HFFc6 (cell line): Measurements from ENCODE around the gene ADGRB3. TPM values are rescaled to one million over a fixed set of nuclear protein-coding genes. Genes with fewer than 3 reads are reported as not detected.
"Not testable (repeated sequence)": the region's sequence is repeated elsewhere in the genome, so short reads cannot be mapped to it uniquely, and the experiment has no call there.

Source experiments
- DNase-seq: peaks from one replicate; pipeline ENCODE4 v3.0.0-alpha.2; 2018
- H3K27ac Mint-ChIP-seq: 2 replicates; pipeline ENCODE4 v1.8.0; 2020; ENCODE audit warnings: mild to moderate bottlenecking, mixed read lengths
- H3K27me3 Mint-ChIP-seq: 2 replicates; pipeline ENCODE4 v1.8.0; 2021; ENCODE audit warnings: mild to moderate bottlenecking, moderate library complexity, mixed read lengths; ENCODE audit not compliant: insufficient read depth
- H3K36me3 Mint-ChIP-seq: 2 replicates; pipeline ENCODE4 v1.8.0; 2021; ENCODE audit warnings: low read depth, mixed read lengths
- H3K4me1 Mint-ChIP-seq: 2 replicates; pipeline ENCODE4 v1.8.0; 2020; ENCODE audit warnings: low read depth, mixed read lengths
- H3K4me3 Mint-ChIP-seq: 2 replicates; pipeline ENCODE4 v1.8.0; 2020; ENCODE audit warnings: mild to moderate bottlenecking, moderate library complexity, mixed read lengths
- H3K9me3 Mint-ChIP-seq: 2 replicates; pipeline ENCODE4 v1.8.0; 2020; ENCODE audit warnings: mild to moderate bottlenecking, mixed read lengths
- CTCF ChIP-seq: fragments of 200-600 bp; sonication (generic); IDR thresholded peaks from 2 replicates; pipeline ENCODE4 v1.5.0; 2021; ENCODE audit warnings: antibody characterized with exemption, mild to moderate bottlenecking
- total RNA-seq, 6 experiments: library from RNA; stranded (reverse); fragmentation: NEBNext Ultra II Directional; extraction: Animal tissue kit (Norgen Biotek cat#: 25700); gene quantifications; 2 replicates in 1 of 6; 3 replicates in 5 of 6; pipeline ENCODE4 v1.2.3, GENCODE V29; 2021

Gene ADGRB3
- total RNA-seq, 6 experiments from 2014 or later = 0.05 to 0.07 (median 0.05) TPM; not detected in 3

DNA sequence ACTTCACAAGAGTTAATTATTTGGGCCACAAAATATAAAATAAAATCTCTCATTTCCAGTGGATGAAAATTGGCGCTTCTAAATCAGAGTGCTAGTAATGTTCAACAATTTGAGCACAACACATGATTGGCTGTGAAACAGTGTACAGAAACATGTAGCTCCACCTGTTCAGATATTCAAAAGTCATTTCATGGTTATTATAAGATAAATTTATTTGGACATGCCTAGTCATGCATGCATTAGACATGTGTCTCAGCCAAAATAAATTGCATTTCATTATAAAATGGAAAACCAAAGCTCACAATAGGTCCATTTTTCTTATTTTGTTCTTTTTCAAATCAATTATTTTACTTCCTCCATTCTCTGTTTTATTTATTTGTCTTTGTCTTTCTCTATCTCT lies 786.9 kb downstream of the ADGRB3 start:
- no peak overlapping the region for H3K27ac Mint-ChIP-seq
- H3K4me1 Mint-ChIP-seq = no peaks in the 10 kb centered on the region
- no peaks in the 10 kb centered on the region for H3K27me3 Mint-ChIP-seq
- TF ChIP-seq CTCF = no peak
- no peak for DNase-seq
- H3K9me3 Mint-ChIP-seq = peaks cover 25% of the 10 kb centered on the region
- H3K36me3 Mint-ChIP-seq = no peaks in the 10 kb centered on the region
- H3K4me3 Mint-ChIP-seq = no peak overlapping the region

DNA sequence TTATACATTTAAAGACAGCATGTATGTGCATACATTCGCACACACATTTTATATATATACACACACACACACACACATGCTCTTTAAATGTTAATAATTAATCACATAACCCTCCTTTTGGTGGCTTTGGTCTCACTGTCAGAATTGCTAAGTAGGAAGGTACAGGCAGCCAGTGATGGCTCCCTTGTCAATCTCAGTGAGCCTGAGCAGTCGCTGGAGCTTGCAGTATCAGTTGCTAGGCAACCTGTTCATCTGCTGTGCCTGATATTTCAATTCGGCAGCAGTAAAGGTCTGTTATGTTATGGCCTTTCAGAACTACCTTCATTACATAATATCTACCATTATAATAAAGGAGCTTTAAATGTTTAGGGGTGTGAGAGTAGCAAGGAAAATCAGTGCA lies 787.4 kb downstream of the ADGRB3 start:
- H3K36me3 Mint-ChIP-seq = no peaks in the 10 kb centered on the region
- H3K4me3 Mint-ChIP-seq = no peak overlapping the region
- no peak for DNase-seq
- TF ChIP-seq CTCF = no peak
- peaks cover 25% of the 10 kb centered on the region for H3K9me3 Mint-ChIP-seq
- no peaks in the 10 kb centered on the region for H3K27me3 Mint-ChIP-seq
- no peak overlapping the region for H3K27ac Mint-ChIP-seq
- no peaks in the 10 kb centered on the region for H3K4me1 Mint-ChIP-seq

DNA sequence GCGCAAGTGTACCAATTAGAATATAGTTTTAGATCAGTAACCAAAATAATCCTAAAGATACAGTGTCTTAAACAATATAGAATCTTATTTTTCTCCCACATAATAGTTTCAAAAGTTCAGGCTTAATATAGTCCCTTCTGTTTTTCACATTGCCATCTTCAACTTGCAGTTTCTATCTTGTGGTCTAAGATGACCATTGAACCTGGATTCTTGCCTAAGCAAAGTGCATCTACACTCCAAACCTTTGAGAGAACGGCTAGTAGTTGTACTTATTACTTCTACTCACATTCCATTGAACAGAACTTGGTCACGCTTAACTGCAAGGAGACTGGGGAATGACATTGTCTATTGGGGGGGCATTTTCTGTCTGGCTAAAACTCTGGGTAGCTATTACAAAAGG lies 788.7 kb downstream of the ADGRB3 start:
- no peak for DNase-seq
- Mint-ChIP-seq H3K27ac (no peak overlapping the region), H3K4me3 (no peak overlapping the region), H3K36me3 (no peaks in the 10 kb centered on the region), H3K4me1 (no peaks in the 10 kb centered on the region), H3K27me3 (no peaks in the 10 kb centered on the region), H3K9me3 (peaks cover 16% of the 10 kb centered on the region)
- no peak for TF ChIP-seq CTCF

- H3K4me1 Mint-ChIP-seq = no peaks in the 10 kb centered on the region
- H3K27me3 Mint-ChIP-seq = no peaks in the 10 kb centered on the region
- DNase-seq = no peak
- peaks cover 16% of the 10 kb centered on the region for H3K9me3 Mint-ChIP-seq
- H3K27ac Mint-ChIP-seq = no peak overlapping the region
- no peaks in the 10 kb centered on the region for H3K36me3 Mint-ChIP-seq
- no peak overlapping the region for H3K4me3 Mint-ChIP-seq
- TF ChIP-seq CTCF = no peak
Observed at GRCh38 chr6:69424581-69424980, 789.5 kb downstream of the ADGRB3 start.

- Mint-ChIP-seq H3K27me3 (no peaks in the 10 kb centered on the region), H3K27ac (no peak overlapping the region), H3K36me3 (no peaks in the 10 kb centered on the region), H3K4me3 (no peak overlapping the region), H3K4me1 (no peaks in the 10 kb centered on the region), H3K9me3 (peaks cover 20% of the 10 kb centered on the region)
- DNase-seq = no peak
- no peak for TF ChIP-seq CTCF
Observed at GRCh38 chr6:69427882-69428281, 792.8 kb downstream of the ADGRB3 start.

GRCh38 chr6:69432168-69432567 lies 797.1 kb downstream of the ADGRB3 start:
- H3K4me3 Mint-ChIP-seq, H3K27ac Mint-ChIP-seq, H3K36me3 Mint-ChIP-seq, H3K27me3 Mint-ChIP-seq, DNase-seq, H3K4me1 Mint-ChIP-seq: not testable (repeated sequence)
- H3K9me3 Mint-ChIP-seq = peaks cover 10% of the 10 kb centered on the region

GRCh38 chr6:69433116-69433515 lies 798.0 kb downstream of the ADGRB3 start:
- H3K4me1 Mint-ChIP-seq, H3K27ac Mint-ChIP-seq, H3K36me3 Mint-ChIP-seq, H3K4me3 Mint-ChIP-seq, H3K27me3 Mint-ChIP-seq, DNase-seq: not testable (repeated sequence)
- H3K9me3 Mint-ChIP-seq = peaks cover 10% of the 10 kb centered on the region
